Measurements from ENCODE around the gene LYST.

DNA sequence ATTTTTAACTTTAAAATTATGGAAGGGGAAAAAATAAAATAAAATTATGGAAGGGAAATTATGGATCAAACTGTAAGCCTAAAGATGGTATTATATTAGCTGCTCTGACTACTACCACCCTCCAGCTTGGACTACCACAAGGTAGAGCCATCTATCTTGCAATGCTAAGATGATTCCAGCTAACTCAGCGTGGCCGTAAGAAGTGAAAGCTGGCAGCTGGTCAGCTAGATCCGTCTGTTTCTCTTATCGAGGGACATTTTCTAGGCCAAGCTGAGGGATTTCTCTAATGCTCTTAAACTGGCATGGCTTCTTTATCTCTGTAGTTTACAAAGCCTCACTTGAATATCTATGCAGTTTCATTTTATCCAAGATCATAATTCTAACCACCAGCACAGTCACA lies 31.5 kb downstream of the LYST start:
- no peak for TF ChIP-seq JUND (IDR thresholded peaks at IDR 0.05; ENCODE audit: low read depth, low read length)
- TF ChIP-seq, protein P1, sequence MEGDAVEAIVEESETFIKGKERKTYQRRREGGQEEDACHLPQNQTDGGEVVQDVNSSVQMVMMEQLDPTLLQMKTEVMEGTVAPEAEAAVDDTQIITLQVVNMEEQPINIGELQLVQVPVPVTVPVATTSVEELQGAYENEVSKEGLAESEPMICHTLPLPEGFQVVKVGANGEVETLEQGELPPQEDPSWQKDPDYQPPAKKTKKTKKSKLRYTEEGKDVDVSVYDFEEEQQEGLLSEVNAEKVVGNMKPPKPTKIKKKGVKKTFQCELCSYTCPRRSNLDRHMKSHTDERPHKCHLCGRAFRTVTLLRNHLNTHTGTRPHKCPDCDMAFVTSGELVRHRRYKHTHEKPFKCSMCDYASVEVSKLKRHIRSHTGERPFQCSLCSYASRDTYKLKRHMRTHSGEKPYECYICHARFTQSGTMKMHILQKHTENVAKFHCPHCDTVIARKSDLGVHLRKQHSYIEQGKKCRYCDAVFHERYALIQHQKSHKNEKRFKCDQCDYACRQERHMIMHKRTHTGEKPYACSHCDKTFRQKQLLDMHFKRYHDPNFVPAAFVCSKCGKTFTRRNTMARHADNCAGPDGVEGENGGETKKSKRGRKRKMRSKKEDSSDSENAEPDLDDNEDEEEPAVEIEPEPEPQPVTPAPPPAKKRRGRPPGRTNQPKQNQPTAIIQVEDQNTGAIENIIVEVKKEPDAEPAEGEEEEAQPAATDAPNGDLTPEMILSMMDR (IDR thresholded peaks at IDR 0.05 in 2 of 3, conservative IDR thresholded peaks at IDR 0.05 in 1 of 3; ENCODE audit: control insufficient read depth in 2 of 3, extremely low read depth in 1 of 3, insufficient read depth in 1 of 3, low read depth in 3 of 3, low read length in 3 of 3): no peak
- no peak for TF ChIP-seq ZNF274 (IDR thresholded peaks at IDR 0.05; ENCODE audit: insufficient read depth, insufficient read length)
- TF ChIP-seq SKIL (IDR thresholded peaks at IDR 0.05; ENCODE audit: low read depth, poor library complexity, severe bottlenecking): no peak
- no peak for TF ChIP-seq FOXK2 (IDR thresholded peaks at IDR 0.05)
- TF ChIP-seq REST (IDR thresholded peaks at IDR 0.05; ENCODE audit: low read depth, low read length): no peak
- TF ChIP-seq SIN3A (IDR thresholded peaks at IDR 0.05; ENCODE audit: low read depth, low read length): no peak
- TF ChIP-seq HDGF (IDR thresholded peaks at IDR 0.05): no peak
- TF ChIP-seq SUZ12 (IDR thresholded peaks at IDR 0.05; ENCODE audit: unreplicated experiment): no peak
- TF ChIP-seq YY1 (IDR thresholded peaks at IDR 0.05; ENCODE audit: low read depth, low read length): no peak
